ENCODE results near the gene DNAJC4.

- TF ChIP-seq CTCF (conservative IDR thresholded peaks at IDR 0.05 in 1 of 2, IDR thresholded peaks at IDR 0.05 in 1 of 2; ENCODE audit: low read depth in 1 of 2, low read length in 2 of 2) (no peak), EZH2 (IDR thresholded peaks at IDR 0.05; ENCODE audit: low read length, missing control alignments) (no peak)
Measured at GRCh38 chr11:64254326-64254725, 24.0 kb downstream of the DNAJC4 start.

Data from fibroblast of lung (primary cell).